ENCODE data around the gene RB1. TPM values are rescaled to one million over a fixed set of nuclear protein-coding genes. Genes with fewer than 3 reads are reported as not detected.

Gene RB1
- total RNA-seq, 1 donor: 48.4 TPM

DNA sequence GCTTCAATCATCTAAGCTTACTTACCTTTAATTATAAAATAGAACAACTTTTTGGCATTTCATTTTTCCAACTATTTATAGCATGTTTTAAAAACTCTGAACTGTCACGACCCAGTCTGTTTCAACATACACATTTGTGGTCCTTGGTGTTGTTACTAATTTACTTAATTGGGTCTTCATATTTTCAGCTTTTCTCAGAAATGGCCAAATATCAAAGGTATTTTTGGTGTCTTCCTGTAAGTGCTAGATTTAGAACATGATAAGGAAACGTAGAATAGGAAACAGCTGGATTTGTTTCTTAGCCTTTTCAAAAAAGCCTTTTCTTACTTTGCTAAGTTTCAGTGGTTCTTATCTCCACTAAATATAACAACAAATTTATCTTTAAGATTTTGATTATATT lies 97.9 kb downstream of the RB1 start:
- DNase-seq (ENCODE audit: low read depth): peak; percentile 18
- TF ChIP-seq, protein P1, sequence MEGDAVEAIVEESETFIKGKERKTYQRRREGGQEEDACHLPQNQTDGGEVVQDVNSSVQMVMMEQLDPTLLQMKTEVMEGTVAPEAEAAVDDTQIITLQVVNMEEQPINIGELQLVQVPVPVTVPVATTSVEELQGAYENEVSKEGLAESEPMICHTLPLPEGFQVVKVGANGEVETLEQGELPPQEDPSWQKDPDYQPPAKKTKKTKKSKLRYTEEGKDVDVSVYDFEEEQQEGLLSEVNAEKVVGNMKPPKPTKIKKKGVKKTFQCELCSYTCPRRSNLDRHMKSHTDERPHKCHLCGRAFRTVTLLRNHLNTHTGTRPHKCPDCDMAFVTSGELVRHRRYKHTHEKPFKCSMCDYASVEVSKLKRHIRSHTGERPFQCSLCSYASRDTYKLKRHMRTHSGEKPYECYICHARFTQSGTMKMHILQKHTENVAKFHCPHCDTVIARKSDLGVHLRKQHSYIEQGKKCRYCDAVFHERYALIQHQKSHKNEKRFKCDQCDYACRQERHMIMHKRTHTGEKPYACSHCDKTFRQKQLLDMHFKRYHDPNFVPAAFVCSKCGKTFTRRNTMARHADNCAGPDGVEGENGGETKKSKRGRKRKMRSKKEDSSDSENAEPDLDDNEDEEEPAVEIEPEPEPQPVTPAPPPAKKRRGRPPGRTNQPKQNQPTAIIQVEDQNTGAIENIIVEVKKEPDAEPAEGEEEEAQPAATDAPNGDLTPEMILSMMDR (IDR thresholded peaks at IDR 0.05; ENCODE audit: insufficient read depth, low read length): no peak
- no peak overlapping the region for H3K4me3 ChIP-seq (ENCODE audit: low read depth, low read length)

DNA sequence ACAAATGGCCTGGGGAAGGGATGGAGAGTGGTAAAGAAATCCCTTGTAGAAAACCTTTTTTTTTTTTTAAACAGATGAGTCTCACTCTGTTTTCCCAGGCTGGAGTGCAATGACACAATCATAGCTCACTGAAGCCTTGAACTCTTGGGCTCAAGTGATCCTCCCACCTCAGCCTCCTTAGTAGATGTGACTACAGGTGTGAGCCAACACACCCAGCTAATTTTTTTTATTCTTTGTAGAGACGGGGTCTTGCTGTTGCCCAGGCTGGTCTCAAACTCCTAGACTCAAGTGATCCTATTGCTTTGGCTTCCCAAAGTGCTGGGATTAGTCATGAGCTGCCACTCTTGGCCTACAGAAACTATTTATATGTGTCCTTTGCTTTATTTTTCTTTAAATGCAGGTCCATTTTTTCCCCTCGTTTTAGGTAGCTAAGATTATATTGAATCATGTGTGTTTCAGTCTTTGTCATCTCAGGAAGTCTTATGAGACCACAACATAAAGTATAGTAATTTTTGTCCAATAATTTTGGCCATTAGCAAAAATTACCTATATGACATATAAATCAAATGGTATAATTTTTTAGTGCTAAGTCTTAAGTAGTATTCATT lies 98.9 kb downstream of the RB1 start:
- no peak overlapping the region for H3K4me3 ChIP-seq (ENCODE audit: low read depth, low read length)
- DNase-seq (ENCODE audit: low read depth): peak; percentile 11
- TF ChIP-seq, protein P1 (IDR thresholded peaks at IDR 0.05; ENCODE audit: insufficient read depth, low read length): no peak

DNA sequence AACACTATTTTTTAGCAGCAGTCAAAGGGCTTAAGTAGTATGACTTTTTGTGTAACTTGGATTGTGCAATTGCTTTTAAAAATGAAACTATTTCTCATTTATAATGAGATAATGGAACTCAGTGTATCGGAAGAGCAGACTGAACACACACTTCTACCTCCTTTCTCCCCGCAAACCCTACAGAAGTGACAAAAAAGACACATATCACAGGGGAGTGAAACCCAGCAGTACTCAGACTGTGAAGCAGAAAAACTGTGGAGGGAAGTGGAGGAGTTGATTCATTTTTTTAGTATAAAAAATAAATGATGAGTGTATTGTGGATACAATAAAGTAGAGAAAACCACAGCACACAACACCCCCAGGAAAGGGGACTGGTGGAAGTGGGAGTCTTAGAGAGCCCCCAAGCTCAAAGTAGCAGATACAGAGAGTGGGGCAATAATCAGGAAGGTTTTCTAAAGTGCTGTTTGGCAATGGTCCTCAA lies 99.6 kb downstream of the RB1 start:
- TF ChIP-seq, protein P1 (IDR thresholded peaks at IDR 0.05; ENCODE audit: insufficient read depth, low read length): no peak
- peak overlapping the region; percentile 49 for H3K4me3 ChIP-seq (ENCODE audit: low read depth, low read length)
- DNase-seq (ENCODE audit: low read depth): peak; percentile 62

DNA sequence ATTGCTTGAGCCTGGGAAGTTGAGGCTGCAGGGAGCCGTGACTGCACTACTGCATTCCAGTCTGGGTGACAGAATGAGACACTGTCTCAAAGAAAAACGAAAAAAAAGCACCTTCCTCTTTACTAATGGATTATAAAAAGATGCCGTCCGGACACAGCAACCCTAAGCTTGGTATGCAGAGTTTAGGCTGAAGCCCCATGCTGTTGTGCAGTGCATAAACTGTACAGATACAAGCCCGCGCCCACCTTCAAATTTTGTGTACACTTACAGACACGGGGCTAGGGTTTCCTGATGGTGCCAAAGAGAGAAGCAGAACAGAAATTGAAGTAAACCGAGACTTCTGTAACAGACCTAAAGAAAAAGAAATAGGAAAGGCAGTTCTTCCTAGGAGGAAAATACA lies 100.4 kb downstream of the RB1 start:
- TF ChIP-seq, protein P1 (IDR thresholded peaks at IDR 0.05; ENCODE audit: insufficient read depth, low read length): no peak
- DNase-seq (ENCODE audit: low read depth): no peak
- no peak overlapping the region for H3K4me3 ChIP-seq (ENCODE audit: low read depth, low read length)

DNA sequence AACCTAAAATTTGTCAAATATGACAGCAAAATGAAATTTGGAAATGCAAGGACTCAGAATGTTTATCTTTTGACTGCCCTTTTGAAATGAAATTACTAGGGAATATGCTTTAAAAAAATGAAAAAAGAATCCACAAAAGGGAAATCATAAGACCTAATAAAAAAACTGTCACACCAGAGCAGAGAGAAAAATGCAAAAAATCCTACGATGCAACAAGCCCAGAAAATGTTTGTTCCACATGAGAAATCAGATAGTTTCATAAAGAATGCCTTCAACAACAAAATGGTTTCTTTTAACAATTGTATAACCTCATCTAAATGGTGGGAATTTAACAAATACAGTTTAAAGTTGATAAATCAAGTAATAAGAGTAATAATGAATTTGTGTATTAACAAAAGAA lies 101.4 kb downstream of the RB1 start:
- DNase-seq (ENCODE audit: low read depth): peak; percentile 28
- no peak overlapping the region for H3K4me3 ChIP-seq (ENCODE audit: low read depth, low read length)
- TF ChIP-seq, protein P1 (IDR thresholded peaks at IDR 0.05; ENCODE audit: insufficient read depth, low read length): no peak

DNA sequence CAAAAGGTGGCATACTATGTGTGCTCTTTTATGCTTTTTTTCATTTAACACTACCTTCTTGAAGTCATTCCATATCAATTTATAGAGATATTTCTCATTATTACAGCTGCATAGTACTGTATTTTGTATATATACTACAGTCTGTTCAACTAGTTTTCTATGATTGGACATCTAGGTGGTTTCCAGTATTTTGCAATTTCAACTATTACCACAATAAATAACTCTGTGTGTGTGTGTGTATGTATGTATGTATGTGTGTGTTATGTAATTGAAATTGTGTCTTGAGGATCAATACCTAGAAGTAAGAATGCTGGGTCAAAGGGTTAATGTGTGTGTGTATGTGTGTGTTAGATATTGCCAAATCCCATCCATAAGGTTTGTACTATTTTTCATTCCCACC lies 102.3 kb downstream of the RB1 start:
- TF ChIP-seq, protein P1 (IDR thresholded peaks at IDR 0.05; ENCODE audit: insufficient read depth, low read length): no peak
- H3K4me3 ChIP-seq (ENCODE audit: low read depth, low read length): no peak overlapping the region
- peak; percentile 25 for DNase-seq (ENCODE audit: low read depth)

DNA sequence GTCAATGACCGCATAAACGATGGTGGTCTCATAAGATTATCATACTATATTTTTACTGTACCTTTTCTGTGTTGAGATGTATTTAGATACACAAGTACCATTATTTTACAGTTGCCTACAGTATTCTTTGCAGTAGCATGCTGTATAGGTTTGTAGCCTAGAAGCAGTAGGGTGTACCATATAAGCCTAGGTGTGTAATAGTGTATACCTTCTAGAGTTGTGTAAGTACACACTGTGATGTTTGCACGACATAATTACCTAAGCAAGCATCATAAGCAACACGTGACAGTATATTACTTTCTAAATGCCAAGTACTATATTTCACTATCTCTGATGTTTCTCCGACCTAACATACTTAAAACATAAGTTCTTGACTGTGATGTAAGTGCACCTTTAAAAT lies 106.6 kb downstream of the RB1 start:
- peak overlapping the region; percentile 55 for H3K4me3 ChIP-seq (ENCODE audit: low read depth, low read length)

More for the DNA sequence above, 106.6 kb downstream of the RB1 start:
- no peak for DNase-seq (ENCODE audit: low read depth)
- TF ChIP-seq, protein P1 (IDR thresholded peaks at IDR 0.05; ENCODE audit: insufficient read depth, low read length): no peak
